Heart right ventricle (tissue), 16 donors: ENCODE data around the gene CAMK2A. TPM values are rescaled to one million over a fixed set of nuclear protein-coding genes. Genes with fewer than 3 reads are reported as not detected.

ENCODE experiments used
- ATAC-seq, 8 donors: fragments of 200-7000 bp; cut with Tn5 transposase; one replicate each; pipeline ENCODE4 v1.9.1; 2020; ENCODE audit warnings: mild to moderate bottlenecking in 8 of 8, moderate library complexity in 8 of 8, moderate number of reproducible peaks in 1 of 8
- DNase-seq, 2 donors: peaks; one replicate each; pipeline ENCODE4 v3.0.0-alpha.2; 2020
- H3K27ac ChIP-seq, 10 donors: fragments of 200-600 bp; sonication (generic) in 2 of 10; one replicate each; pipeline versions ENCODE4 v1.5.0 to v1.8.0; 2020 to 2022; ENCODE audit warnings: mild to moderate bottlenecking in 3 of 10
- H3K27me3 ChIP-seq, 7 donors: fragments of 200-600 bp; one replicate each; pipeline ENCODE4 v1.8.0; 2021 to 2022; ENCODE audit warnings: mild to moderate bottlenecking in 2 of 7
- H3K36me3 ChIP-seq, 9 donors: fragments of 200-600 bp; sonication (generic) in 1 of 9; one replicate each; pipeline versions ENCODE4 v1.5.0 to v1.8.0; 2020 to 2022; ENCODE audit warnings: mild to moderate bottlenecking in 2 of 9
- H3K4me1 ChIP-seq, 9 donors: fragments of 200-600 bp; sonication (generic) in 1 of 9; one replicate each; pipeline versions ENCODE4 v1.5.0 to v1.8.0; 2020 to 2022; ENCODE audit warnings: mild to moderate bottlenecking in 4 of 9
- H3K4me3 ChIP-seq, 10 donors: fragments of 200-600 bp; sonication (generic) in 2 of 10; one replicate each; pipeline versions ENCODE4 v1.5.0 to v1.8.0; 2020 to 2022; ENCODE audit warnings: mild to moderate bottlenecking in 7 of 10, moderate library complexity in 2 of 10
- H3K9me3 ChIP-seq, 11 donors: fragments of 200-600 bp in 10 of 11; sonication (generic) in 2 of 11; one replicate each; pipeline versions ENCODE4 v1.5.0 to v1.8.0; 2013 to 2022; ENCODE audit warnings: mild to moderate bottlenecking in 2 of 11, control low read depth in 1 of 11, moderate library complexity in 1 of 11
- CTCF ChIP-seq, 9 donors: fragments of 200-600 bp; sonication (generic) in 2 of 9; IDR thresholded peaks; one replicate each; pipeline versions ENCODE4 v1.5.0 to v1.8.0; 2021 to 2022; ENCODE audit warnings: antibody characterized with exemption in 9 of 9, mild to moderate bottlenecking in 5 of 9, moderate library complexity in 1 of 9
- WGBS, 2 donors: extraction: QIAGEN DNeasy Blood & Tissue Kit; methylation state at CpG; one replicate each; pipeline ENCODE4 v1.1.7; 2013; ENCODE audit warnings: inconsistent platforms in 1 of 2; 5-methylcytosine and 5-hydroxymethylcytosine counted together
- intact Hi-C, 10 donors: fragments of 100-400 bp; cut with DNase I; formaldehyde crosslinking; loops; one replicate each; pipeline versions ENCODE4 v1.11.1 to v1.14.2; 2022
- polyA plus RNA-seq, 2 donors: library from polyadenylated mRNA; stranded (reverse); fragments of 200-250 nt; gene quantifications; one replicate each; pipeline ENCODE4 v1.2.3, GENCODE V29; 2013
- total RNA-seq, 10 donors: library from RNA; stranded (reverse); fragmentation: NEBNext Ultra II Directional in 3 of 10; extraction: Animal tissue kit (Norgen Biotek cat#: 25700) in 3 of 10; gene quantifications; one replicate each; pipeline versions ENCODE4 v1.2.1 to v1.2.4, GENCODE V29; 2021 to 2023
- donor health status: Arrhythmogenic right ventricular cardiomyopathy.
- donor health status: ischemic (EF 13 %, LVEDD 7.1; RV severe dilation, severe dysfunction).
- donor health status: healthy with polysubstance abuse.
- donor health status: DM: no; HTN: yes; CAD: no.
- donor health status: DM: no; HTN: no; CAD: no.
- donor health status: ischemic (EF 25% LVEDD 6.9; RV normal size, moderate dysfunction).
- donor health status: ischemic (EF 25% LVEDD 5.7; RV mildly dilated, moderate dysfunction).
- donor health status: healthy.
- donor health status: DM: yes; HTN: yes; CAD: no.
- donor health status: Ischemic cardiomyopathy.
- donor health status: ischemic (EF 35%, LVEDD 5.7; RV mildly dilated, moderate dysfunction).
- donor health status: nonischemic (EF 11% LVEDD 7.7; RV severe dilation, severe dysfunction).
- donor health status: DM: yes; HTN: yes; CAD: no.
- donor health status: PGD.
- donor health status: ischemic (EF 29% LVEDD 5.4; RV normal size, mild dysfunction).
- donor health status: nonischemic (EF 23%, LVEDD 6.1; RV moderate dilation, normal function).

Gene CAMK2A
- total and polyA plus RNA-seq, 12 donors, result 1.2 to 25.7 (median 17.9) TPM

- H3K27me3 ChIP-seq, result no peaks in the 10 kb centered on the region
- peaks cover 0 to 38% (median 8%) of the 10 kb centered on the region in 9 donors for H3K4me1 ChIP-seq
- no peaks in the 10 kb centered on the region for H3K36me3 ChIP-seq
- no peak for TF ChIP-seq CTCF (IDR thresholded peaks at IDR 0.05)
- H3K4me3 ChIP-seq, result peak overlapping the region in 9 of 10 donors; percentile 11 to 45 (median 32)
- DNase-seq, result peak; percentile 73 to 79
- ATAC-seq, result peak; percentile 91 to 97 (median 95)
- H3K9me3 ChIP-seq, result no peaks in the 10 kb centered on the region
- intact Hi-C loops, result no loop called here
- 28 to 41% methylated on average over 16 to 18 of the region's 18 CpGs for WGBS, 2 donors
- peak overlapping the region in 8 of 10 donors; percentile 16 to 77 (median 62) for H3K27ac ChIP-seq
Observed at GRCh38 chr5:150245111-150245789, 44.3 kb downstream of the CAMK2A start.

GRCh38 chr5:150244209-150244608 is 45.4 kb downstream of the CAMK2A start:
- 59 to 63% methylated on average over 7 of the region's 7 CpGs for WGBS, 2 donors
- no peak for TF ChIP-seq CTCF (IDR thresholded peaks at IDR 0.05)
- no peaks in the 10 kb centered on the region for H3K9me3 ChIP-seq
- peaks cover 0 to 38% (median 8%) of the 10 kb centered on the region in 9 donors for H3K4me1 ChIP-seq
- H3K27me3 ChIP-seq, result no peaks in the 10 kb centered on the region
- peak in 4 of 8 donors; percentile 29 to 45 (median 40) for ATAC-seq
- peak overlapping the region in 5 of 10 donors; percentile 28 to 45 (median 34) for H3K4me3 ChIP-seq
- DNase-seq, result no peak
- no peaks in the 10 kb centered on the region for H3K36me3 ChIP-seq
- peak overlapping the region in 4 of 10 donors; percentile 16 to 77 (median 71) for H3K27ac ChIP-seq
- intact Hi-C loops, result no loop called here

DNA sequence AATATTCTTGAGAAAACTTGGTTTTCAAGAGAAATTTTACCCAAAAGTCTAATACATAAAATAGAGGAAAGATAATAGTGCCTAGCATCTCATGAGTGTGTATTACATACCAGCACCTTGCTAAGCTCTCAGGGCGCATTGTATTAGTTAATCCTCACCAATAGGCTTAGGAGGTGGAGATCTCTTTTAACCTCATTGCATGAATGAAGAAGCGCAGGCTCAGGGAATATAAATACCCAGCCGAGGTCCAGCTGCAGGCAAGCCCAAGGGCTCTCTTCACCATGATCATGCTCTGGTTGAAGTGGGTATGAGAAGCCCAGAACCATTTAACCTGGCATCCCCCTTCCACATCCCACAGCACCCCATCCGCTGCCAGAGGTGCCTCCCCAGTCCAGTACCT is 46.0 kb downstream of the CAMK2A start:
- no peak for DNase-seq
- H3K36me3 ChIP-seq, result no peaks in the 10 kb centered on the region
- peaks cover 0 to 38% (median 8%) of the 10 kb centered on the region in 9 donors for H3K4me1 ChIP-seq
- no peak overlapping the region for H3K27ac ChIP-seq
- 81 to 90% methylated on average over 4 of the region's 4 CpGs for WGBS, 2 donors
- intact Hi-C loops, result no loop called here
- H3K4me3 ChIP-seq, result no peak overlapping the region
- H3K9me3 ChIP-seq, result no peaks in the 10 kb centered on the region
- H3K27me3 ChIP-seq, result no peaks in the 10 kb centered on the region
- ATAC-seq, result no peak
- TF ChIP-seq CTCF (IDR thresholded peaks at IDR 0.05), result no peak

DNA sequence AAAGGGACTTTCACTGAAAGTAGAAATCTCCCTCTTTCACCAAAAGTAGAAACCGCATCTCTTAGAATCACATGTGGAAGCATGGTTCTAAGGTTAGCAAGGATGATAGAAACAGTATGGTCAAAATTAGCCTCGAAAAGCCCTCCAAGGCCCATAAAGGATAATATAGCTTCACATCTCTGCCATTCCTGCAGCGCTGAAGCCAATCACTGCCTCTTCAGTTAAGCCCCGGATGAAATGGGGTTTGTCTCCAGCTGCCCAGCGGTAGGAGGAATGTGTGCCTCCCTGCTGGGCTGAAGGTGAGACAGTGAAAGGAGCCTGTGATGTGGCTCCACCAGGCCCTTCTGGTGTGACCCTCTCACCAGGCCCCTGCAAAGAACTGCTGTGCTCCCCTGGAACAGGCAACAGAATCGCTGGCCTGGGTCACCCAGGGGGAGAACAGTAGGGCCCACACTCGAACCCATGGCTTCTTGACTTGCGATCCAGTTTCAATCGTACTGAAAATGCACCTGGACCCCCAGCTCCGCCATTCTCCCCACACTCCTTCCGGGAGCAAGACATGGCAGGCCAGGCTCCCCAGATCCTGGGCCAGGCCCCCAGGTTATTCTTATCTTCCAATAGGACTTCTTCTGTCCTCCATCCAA is 47.2 kb downstream of the CAMK2A start:
- Histone ChIP-seq H3K27ac (no peak overlapping the region), H3K36me3 (no peaks in the 10 kb centered on the region), H3K4me1 (peaks cover 0 to 38% (median 8%) of the 10 kb centered on the region in 9 donors), H3K4me3 (no peak overlapping the region), H3K9me3 (no peaks in the 10 kb centered on the region), H3K27me3 (no peaks in the 10 kb centered on the region)
- TF ChIP-seq CTCF (IDR thresholded peaks at IDR 0.05), result no peak
- DNase-seq, result no peak
- WGBS, 2 donors, result 90 to 91% methylated on average over 11 of the region's 11 CpGs
- no peak for ATAC-seq
- intact Hi-C loops, result no loop called here
